Vagina (tissue), 2 donors: Measurements from ENCODE around the gene CCBE1.
"Not testable (repeated sequence)": the region's sequence is repeated elsewhere in the genome, so short reads cannot be mapped to it uniquely, and the experiment has no call there.

ENCODE experiments used
- POLR2A ChIP-seq, 2 donors: fragments of 450-650 bp; IDR thresholded peaks; one replicate each; pipeline ENCODE4 v1.6.1; 2017; ENCODE audit warnings: antibody characterized with exemption in 2 of 2, mild to moderate bottlenecking in 2 of 2, moderate library complexity in 2 of 2
- POLR2AphosphoS5 ChIP-seq, 2 donors: sonication (generic); formaldehyde crosslinking; IDR thresholded peaks; one replicate each; pipeline ENCODE4 v1.9.0; 2017; ENCODE audit warnings: antibody characterized with exemption in 2 of 2, mild to moderate bottlenecking in 2 of 2, low read depth in 1 of 2; ENCODE audit not compliant: insufficient read depth in 1 of 2
- TF ChIP-seq, protein P1 (sequence below), 3 experiments: fragments of 450-650 bp in 2 of 3; fragments of 200-600 bp in 1 of 3; sonication (generic) in 1 of 3; IDR thresholded peaks; one replicate each; pipeline ENCODE4 v1.5.1; 2017 to 2019; ENCODE audit warnings: antibody characterized with exemption in 3 of 3, mild to moderate bottlenecking in 2 of 3, moderate library complexity in 2 of 3

- TF ChIP-seq, protein P1, sequence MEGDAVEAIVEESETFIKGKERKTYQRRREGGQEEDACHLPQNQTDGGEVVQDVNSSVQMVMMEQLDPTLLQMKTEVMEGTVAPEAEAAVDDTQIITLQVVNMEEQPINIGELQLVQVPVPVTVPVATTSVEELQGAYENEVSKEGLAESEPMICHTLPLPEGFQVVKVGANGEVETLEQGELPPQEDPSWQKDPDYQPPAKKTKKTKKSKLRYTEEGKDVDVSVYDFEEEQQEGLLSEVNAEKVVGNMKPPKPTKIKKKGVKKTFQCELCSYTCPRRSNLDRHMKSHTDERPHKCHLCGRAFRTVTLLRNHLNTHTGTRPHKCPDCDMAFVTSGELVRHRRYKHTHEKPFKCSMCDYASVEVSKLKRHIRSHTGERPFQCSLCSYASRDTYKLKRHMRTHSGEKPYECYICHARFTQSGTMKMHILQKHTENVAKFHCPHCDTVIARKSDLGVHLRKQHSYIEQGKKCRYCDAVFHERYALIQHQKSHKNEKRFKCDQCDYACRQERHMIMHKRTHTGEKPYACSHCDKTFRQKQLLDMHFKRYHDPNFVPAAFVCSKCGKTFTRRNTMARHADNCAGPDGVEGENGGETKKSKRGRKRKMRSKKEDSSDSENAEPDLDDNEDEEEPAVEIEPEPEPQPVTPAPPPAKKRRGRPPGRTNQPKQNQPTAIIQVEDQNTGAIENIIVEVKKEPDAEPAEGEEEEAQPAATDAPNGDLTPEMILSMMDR (IDR thresholded peaks at IDR 0.05) = not testable (repeated sequence)
- TF ChIP-seq POLR2A (IDR thresholded peaks at IDR 0.05); POLR2AphosphoS5 (IDR thresholded peaks at IDR 0.05; ENCODE audit: insufficient read depth in 1 of 2, low read depth in 1 of 2): not testable (repeated sequence)
These were observed 40.1 kb upstream of the CCBE1 start for GRCh38 chr18:59737335-59737734.
